Neuron (in vitro differentiated cells): ENCODE data around the gene NAT9.

Experiments used
- H2AFZ ChIP-seq: one replicate; pipeline ENCODE4 v1.6.1; 2013; ENCODE audit warnings: low read depth, mild to moderate bottlenecking, inconsistent platforms, low read length, moderate library complexity
- H3K27me3 ChIP-seq: one replicate; pipeline ENCODE4 v1.6.1; 2013; ENCODE audit warnings: low read length; ENCODE audit not compliant: insufficient read depth
- H3K36me3 ChIP-seq: one replicate; pipeline ENCODE4 v1.6.1; 2013; ENCODE audit warnings: low read length; ENCODE audit not compliant: insufficient read depth
- H3K4me1 ChIP-seq: one replicate; pipeline ENCODE4 v1.6.1; 2013; ENCODE audit warnings: low read length; ENCODE audit not compliant: insufficient read depth
- H3K4me3 ChIP-seq: 2 replicates; pipeline ENCODE4 v1.5.1; 2013; ENCODE audit warnings: mild to moderate bottlenecking, low read length, moderate library complexity
- H3K9me3 ChIP-seq: one replicate; pipeline ENCODE4 v1.6.1; 2013; ENCODE audit warnings: low read length

NAT9 gene

GRCh38 chr17:74728702-74729075 is 47.5 kb downstream of the NAT9 start:
- Histone ChIP-seq H2AFZ (no peak overlapping the region), H3K36me3 (no peaks in the 10 kb centered on the region), H3K4me3 (no peak overlapping the region), H3K27me3 (peaks cover 4% of the 10 kb centered on the region), H3K9me3 (peaks cover 2% of the 10 kb centered on the region), H3K4me1 (no peaks in the 10 kb centered on the region)

- Histone ChIP-seq H3K9me3 (peaks cover 2% of the 10 kb centered on the region), H3K4me1 (no peaks in the 10 kb centered on the region), H2AFZ (no peak overlapping the region), H3K27me3 (no peaks in the 10 kb centered on the region), H3K4me3 (no peak overlapping the region), H3K36me3 (no peaks in the 10 kb centered on the region)
Observed at GRCh38 chr17:74728033-74728701, 48.0 kb downstream of the NAT9 start.

- H3K36me3 ChIP-seq: no peaks in the 10 kb centered on the region
- no peaks in the 10 kb centered on the region for H3K4me1 ChIP-seq
- no peak overlapping the region for H2AFZ ChIP-seq
- H3K4me3 ChIP-seq: no peak overlapping the region
- no peaks in the 10 kb centered on the region for H3K27me3 ChIP-seq
- peaks cover 2% of the 10 kb centered on the region for H3K9me3 ChIP-seq
Observed at GRCh38 chr17:74725111-74725510, 51.0 kb downstream of the NAT9 start.

GRCh38 chr17:74723891-74724290 is 52.3 kb downstream of the NAT9 start:
- Histone ChIP-seq H3K4me3 (no peak overlapping the region), H3K9me3 (peaks cover 2% of the 10 kb centered on the region), H3K36me3 (no peaks in the 10 kb centered on the region), H3K4me1 (no peaks in the 10 kb centered on the region), H3K27me3 (no peaks in the 10 kb centered on the region), H2AFZ (no peak overlapping the region)

DNA sequence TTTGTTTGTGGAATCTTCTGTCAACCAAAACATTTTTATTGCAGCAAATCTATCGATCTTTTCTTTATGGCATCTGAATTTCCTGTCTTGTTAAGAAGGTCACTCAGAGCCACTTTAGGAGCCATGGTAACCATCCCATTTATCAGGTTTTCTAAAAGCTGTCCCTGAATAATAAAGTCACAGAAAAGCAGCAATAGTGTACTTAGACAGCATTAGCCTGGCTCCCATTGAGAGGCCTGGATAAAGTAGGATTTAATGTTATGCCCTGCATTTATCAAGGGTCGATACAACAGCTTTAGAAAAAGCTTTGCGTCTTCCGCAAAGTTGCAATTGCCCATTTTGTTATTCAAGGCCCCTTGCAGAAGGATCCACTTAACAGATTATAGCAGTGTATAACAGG is 53.4 kb downstream of the NAT9 start:
- H3K4me1 ChIP-seq: no peaks in the 10 kb centered on the region
- H3K36me3 ChIP-seq: no peaks in the 10 kb centered on the region
- no peak overlapping the region for H2AFZ ChIP-seq
- no peak overlapping the region for H3K4me3 ChIP-seq
- H3K27me3 ChIP-seq: no peaks in the 10 kb centered on the region
- peaks cover 2% of the 10 kb centered on the region for H3K9me3 ChIP-seq
